ENCODE measurements around the gene TET1.
"Not testable (repeated sequence)": the region's sequence is repeated elsewhere in the genome, so short reads cannot be mapped to it uniquely, and the experiment has no call there.

TET1 gene

GRCh38 chr10:68565658-68566057, 5.5 kb downstream of the TET1 start:
- no peak for DNase-seq

GRCh38 chr10:68566351-68566750, 6.2 kb downstream of the TET1 start:
- no peak for DNase-seq

DNA sequence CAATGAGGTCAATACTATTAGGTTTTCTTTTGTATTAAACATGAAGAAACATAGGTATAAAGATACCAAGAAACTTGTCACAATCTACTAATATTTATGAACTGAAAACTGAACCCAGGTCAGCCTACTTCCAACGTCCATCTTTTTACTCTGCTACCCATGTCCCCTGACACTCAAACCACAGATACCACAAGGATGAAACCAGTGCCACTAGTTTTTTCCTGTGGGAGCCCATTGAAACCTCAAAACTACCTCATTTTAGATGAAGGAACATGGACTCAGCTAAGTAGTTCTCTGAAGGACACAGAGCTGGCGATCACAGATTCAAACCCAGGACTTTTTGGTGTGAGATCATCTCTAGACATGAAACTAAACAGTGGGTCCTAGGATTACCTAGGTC, 6.8 kb downstream of the TET1 start:
- DNase-seq = no peak

GRCh38 chr10:68572151-68572550, 12.0 kb downstream of the TET1 start:
- DNase-seq = no peak

GRCh38 chr10:68574051-68574450, 13.9 kb downstream of the TET1 start:
- no peak for DNase-seq

GRCh38 chr10:68576118-68576517, 16.0 kb downstream of the TET1 start:
- no peak for DNase-seq

GRCh38 chr10:68578974-68579373, 18.8 kb downstream of the TET1 start:
- DNase-seq = no peak

GRCh38 chr10:68584187-68584586, 24.1 kb downstream of the TET1 start:
- not testable (repeated sequence) for DNase-seq

- no peak for DNase-seq
Observed at GRCh38 chr10:68586606-68587305, 26.6 kb downstream of the TET1 start.

- DNase-seq = no peak
Observed at GRCh38 chr10:68594405-68594804, 34.3 kb downstream of the TET1 start.

- no peak for DNase-seq
Observed at GRCh38 chr10:68595513-68595912, 35.4 kb downstream of the TET1 start.

DNA sequence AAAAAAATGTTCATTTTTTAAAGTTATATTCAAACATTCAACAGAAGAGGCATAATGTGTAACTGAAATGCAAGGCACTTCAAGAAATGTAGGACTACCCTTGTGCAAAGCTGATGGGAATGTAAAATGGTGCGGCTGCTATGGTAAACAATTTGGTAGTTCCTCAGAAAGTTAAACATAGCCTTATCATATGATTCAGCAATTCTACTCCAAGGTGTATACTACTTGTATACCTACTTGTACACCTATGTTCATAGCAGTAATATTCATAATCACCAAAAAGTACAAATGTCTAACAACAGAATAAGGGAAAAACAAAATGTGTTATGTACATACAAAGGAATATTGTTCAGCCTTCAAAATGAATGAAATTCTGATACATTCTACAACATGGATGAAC, 37.3 kb downstream of the TET1 start:
- no peak for DNase-seq

- DNase-seq = no peak
Observed at GRCh38 chr10:68598978-68599770, 39.0 kb downstream of the TET1 start.

DNA sequence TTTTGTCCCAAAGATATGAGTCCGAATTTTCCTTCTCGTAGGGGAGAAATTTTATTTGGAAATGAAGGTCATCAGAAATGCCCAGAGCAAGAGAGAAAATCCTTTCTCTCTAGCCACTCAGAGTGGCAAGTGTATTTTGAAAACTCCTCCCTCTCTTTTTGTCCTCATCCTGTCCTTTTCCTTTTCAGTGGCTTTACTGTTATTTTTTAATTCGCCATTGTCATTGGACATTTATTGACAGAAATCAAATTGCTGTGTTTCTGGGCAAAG, 39.6 kb downstream of the TET1 start:
- no peak for DNase-seq

GRCh38 chr10:68600041-68600778, 40.1 kb downstream of the TET1 start:
- DNase-seq = peak; percentile 85

- peak; percentile 10 for DNase-seq
Observed at GRCh38 chr10:68601501-68602265, 41.5 kb downstream of the TET1 start.

GRCh38 chr10:68602434-68602833, 42.3 kb downstream of the TET1 start:
- no peak for DNase-seq

DNA sequence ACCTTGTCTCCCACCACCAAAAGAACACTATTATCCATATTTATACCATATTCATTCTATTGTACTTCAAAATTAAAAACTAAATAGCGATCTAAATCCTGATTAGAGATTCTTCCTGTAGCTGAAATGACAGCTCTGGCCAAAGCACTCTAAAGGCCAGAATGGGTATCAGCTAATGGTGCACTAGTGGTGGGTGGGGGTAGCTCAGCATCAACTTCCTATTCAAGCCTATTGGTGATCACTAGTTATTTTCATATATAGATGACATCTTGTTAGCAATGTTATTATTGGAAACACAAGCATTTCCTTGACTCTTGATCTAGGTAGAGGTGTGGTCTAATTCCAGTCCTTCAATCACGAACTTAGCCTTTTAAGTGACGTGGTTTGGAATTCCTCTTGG, 43.6 kb downstream of the TET1 start:
- no peak for DNase-seq

DNA sequence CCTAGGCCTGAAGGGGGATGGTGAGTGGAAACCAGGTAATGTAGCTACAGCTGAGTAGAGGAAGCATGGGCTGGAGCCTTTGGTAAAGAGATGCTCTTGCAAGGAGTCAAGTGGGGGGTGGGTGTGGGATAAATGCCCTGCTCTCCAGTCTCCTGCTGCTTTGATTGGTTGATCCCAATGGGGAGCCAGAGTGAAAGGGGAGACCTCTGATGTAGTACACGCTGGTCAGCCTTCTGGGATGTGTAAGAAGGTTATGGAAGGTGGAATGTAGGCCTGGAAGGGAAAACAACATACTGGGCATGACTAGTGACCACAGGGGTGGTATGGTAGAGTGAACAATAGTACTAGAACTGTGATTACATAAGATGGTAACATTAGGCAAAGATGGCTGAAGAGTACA, 44.3 kb downstream of the TET1 start:
- no peak for DNase-seq

DNA sequence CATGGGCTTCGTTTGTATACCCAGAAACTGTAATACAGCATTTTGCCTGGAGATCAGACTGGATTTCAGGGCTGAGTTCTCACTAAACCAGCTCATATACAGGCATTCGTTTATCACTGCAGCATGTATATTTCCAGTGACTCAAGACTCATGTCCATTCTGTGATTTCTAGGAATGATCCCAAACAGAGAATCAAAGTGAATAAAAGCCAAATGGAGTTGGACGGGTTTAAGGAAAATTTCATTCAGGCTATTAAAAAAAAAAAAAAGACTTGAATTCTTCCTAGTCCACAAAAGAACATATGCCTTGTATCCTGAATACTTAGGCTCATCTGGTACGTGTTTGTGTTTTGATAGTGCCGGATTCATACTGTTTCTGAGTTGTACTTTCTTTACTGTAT, 46.8 kb downstream of the TET1 start:
- DNase-seq = no peak

GRCh38 chr10:68610023-68610422, 49.9 kb downstream of the TET1 start:
- not testable (repeated sequence) for DNase-seq

DNA sequence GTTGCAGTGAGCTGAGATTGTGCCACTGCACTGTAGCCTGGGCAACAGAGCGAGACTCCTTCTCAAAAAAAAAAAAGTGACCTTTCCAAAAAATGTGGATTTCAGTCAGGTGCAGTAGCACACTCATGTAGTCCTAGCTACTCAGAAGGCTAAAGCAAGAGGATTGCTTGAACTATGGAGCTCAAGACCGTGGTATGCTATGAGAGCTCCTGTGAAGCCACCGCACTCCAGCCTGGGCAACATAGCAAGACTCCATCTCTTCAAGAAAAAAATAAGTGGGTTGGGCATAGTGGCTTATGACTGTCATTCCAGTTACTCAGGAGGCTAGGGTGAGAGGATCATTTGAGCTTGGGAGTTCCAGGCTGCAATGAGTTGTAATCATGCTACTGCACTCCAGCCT, 51.1 kb downstream of the TET1 start:
- no peak for DNase-seq

DNA sequence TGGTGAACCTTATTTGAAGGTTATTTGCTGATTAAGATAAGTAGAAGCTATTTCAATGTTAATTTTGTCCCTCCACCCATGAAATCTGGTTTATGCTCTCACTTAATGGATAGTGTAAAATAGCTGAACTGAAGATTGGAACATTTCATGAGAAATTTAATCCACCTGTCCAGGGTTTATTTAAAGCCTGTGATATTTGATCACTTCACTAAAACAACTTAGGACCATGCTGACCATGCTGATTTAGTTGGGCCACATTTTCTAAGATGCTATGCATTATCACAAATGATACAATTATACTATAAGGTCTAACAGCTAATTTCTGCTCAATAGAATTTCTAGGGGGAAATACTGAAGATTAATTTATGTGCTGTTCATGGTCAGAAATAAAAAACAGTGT, 53.8 kb downstream of the TET1 start:
- DNase-seq = not testable (repeated sequence)

Measured in NCI-H1694 treated with DMSO at 0.1 percent for 48 hours (cell line).